CD14-positive monocyte (primary cell): Measurements from ENCODE around the gene NEDD4L. TPM values are rescaled to one million over a fixed set of nuclear protein-coding genes. Genes with fewer than 3 reads are reported as not detected.

Experiments
- DNase-seq, 3 donors: peaks; one replicate each; pipeline ENCODE4 v3.0.0-alpha.2; 2011 to 2022
- H2AFZ ChIP-seq: 2 replicates; pipeline ENCODE4 v1.6.0; 2012; ENCODE audit warnings: mild to moderate bottlenecking, low read depth, low read length, inconsistent platforms; ENCODE audit not compliant: insufficient read depth, poor library complexity, severe bottlenecking
- H3K27ac ChIP-seq, 2 donors: 1 replicate in 1 of 2; 2 replicates in 1 of 2; pipeline ENCODE4 v1.5.1; 2012 to 2013; ENCODE audit warnings: low read length in 2 of 2, control low read depth in 1 of 2, inconsistent platforms in 1 of 2, low read depth in 1 of 2, mild to moderate bottlenecking in 1 of 2
- H3K27me3 ChIP-seq, 2 donors: one replicate each; pipeline versions ENCODE4 v1.6.0 to v1.6.1; 2011 to 2013; ENCODE audit warnings: low read length in 2 of 2; ENCODE audit not compliant: control insufficient read depth in 2 of 2, insufficient read depth in 2 of 2
- H3K36me3 ChIP-seq, 2 donors: replicated peaks in 1 of 2; 1 replicate in 1 of 2; 2 replicates in 1 of 2; pipeline versions ENCODE4 v1.5.1 to v1.6.1; 2012 to 2013; ENCODE audit warnings: low read length in 2 of 2, control low read depth in 1 of 2, inconsistent platforms in 1 of 2, mild to moderate bottlenecking in 1 of 2; ENCODE audit not compliant: insufficient read depth in 2 of 2, control insufficient read depth in 1 of 2
- H3K4me1 ChIP-seq, 2 donors: 1 replicate in 1 of 2; 2 replicates in 1 of 2; pipeline versions ENCODE4 v1.5.1 to v1.6.1; 2012 to 2013; ENCODE audit warnings: low read length in 2 of 2, control low read depth in 1 of 2, inconsistent platforms in 1 of 2, mild to moderate bottlenecking in 1 of 2, moderate library complexity in 1 of 2; ENCODE audit not compliant: insufficient read depth in 2 of 2, control insufficient read depth in 1 of 2
- H3K4me2 ChIP-seq: replicated peaks from 2 replicates; pipeline ENCODE3; 2012; ENCODE audit warnings: low read length, moderate library complexity, mild to moderate bottlenecking; ENCODE audit not compliant: poor library complexity, severe bottlenecking; ENCODE audit errors: extremely low read depth
- H3K4me3 ChIP-seq, 3 experiments: fragments of 200-600 bp in 1 of 3; sonication (generic) in 1 of 3; replicated peaks in 1 of 3; 1 replicate in 2 of 3; 2 replicates in 1 of 3; pipeline ENCODE4 v1.5.1; 2011 to 2013; ENCODE audit warnings: low read length in 3 of 3, mild to moderate bottlenecking in 3 of 3, control low read depth in 2 of 3, low read depth in 2 of 3, inconsistent platforms in 1 of 3, moderate library complexity in 1 of 3
- H3K79me2 ChIP-seq: 2 replicates; pipeline ENCODE4 v1.6.0; 2012; ENCODE audit warnings: mild to moderate bottlenecking, control low read depth, inconsistent platforms, low read length, moderate library complexity; ENCODE audit not compliant: insufficient read depth
- H3K9ac ChIP-seq: 2 replicates; pipeline ENCODE4 v1.6.0; 2017; ENCODE audit warnings: low read length, mild to moderate bottlenecking; ENCODE audit not compliant: insufficient read depth, poor library complexity, severe bottlenecking
- H3K9me3 ChIP-seq, 2 donors: replicated peaks in 1 of 2; 1 replicate in 1 of 2; 2 replicates in 1 of 2; pipeline versions ENCODE4 v1.5.1 to v1.6.1; 2012 to 2013; ENCODE audit warnings: low read length in 2 of 2, control low read depth in 1 of 2; ENCODE audit not compliant: control insufficient read depth in 1 of 2, insufficient read depth in 1 of 2
- H4K20me1 ChIP-seq: 2 replicates; pipeline ENCODE4 v1.6.0; 2012; ENCODE audit warnings: mild to moderate bottlenecking, low read length, control low read depth, moderate library complexity; ENCODE audit not compliant: insufficient read depth
- H3K27ac Mint-ChIP-seq, 7 donors: one replicate each; pipeline ENCODE4 v1.8.0; 2020; ENCODE audit warnings: mild to moderate bottlenecking in 7 of 7, mixed read lengths in 7 of 7, moderate library complexity in 6 of 7, inconsistent platforms in 2 of 7
- H3K27me3 Mint-ChIP-seq, 3 donors: one replicate each; pipeline ENCODE4 v1.8.0; 2021 to 2022; ENCODE audit warnings: low read depth in 3 of 3, mild to moderate bottlenecking in 3 of 3, mixed read lengths in 3 of 3, moderate library complexity in 3 of 3, inconsistent platforms in 1 of 3
- H3K36me3 Mint-ChIP-seq, 2 donors: one replicate each; pipeline ENCODE4 v1.8.0; 2020; ENCODE audit warnings: mixed read lengths in 2 of 2, inconsistent platforms in 1 of 2, mild to moderate bottlenecking in 1 of 2
- H3K4me1 Mint-ChIP-seq: one replicate; pipeline ENCODE4 v1.8.0; 2020; ENCODE audit warnings: mild to moderate bottlenecking, mixed read lengths
- H3K4me3 Mint-ChIP-seq, 2 donors: one replicate each; pipeline ENCODE4 v1.8.0; 2020; ENCODE audit warnings: mild to moderate bottlenecking in 2 of 2, mixed read lengths in 2 of 2, moderate library complexity in 1 of 2
- H3K9me3 Mint-ChIP-seq, 7 donors: one replicate each; pipeline ENCODE4 v1.8.0; 2020 to 2022; ENCODE audit warnings: mixed read lengths in 7 of 7, mild to moderate bottlenecking in 6 of 7, moderate library complexity in 6 of 7, inconsistent platforms in 2 of 7
- WGBS: methylation state at CpG from one replicate; pipeline ENCODE4 v1.1.5; 2013; ENCODE audit warnings: missing lambda C conversion rate; ENCODE audit not compliant: insufficient coverage; 5-methylcytosine and 5-hydroxymethylcytosine counted together
- intact Hi-C, 2 donors: fragments of 100-400 bp; cut with micrococcal nuclease; formaldehyde crosslinking; loops; one replicate each; pipeline versions ENCODE4 v1.15.0 to v1.15.1; 2023
- polyA plus RNA-seq, 3 donors: library from polyadenylated mRNA; depleted of rRNA in 1 of 3; unstranded in 2 of 3; stranded (reverse) in 1 of 3; fragments of 300-500 nt in 2 of 3; fragments of >200 nt in 1 of 3; fragmentation: Illumina TruSeq in 2 of 3; gene quantifications; 1 replicate in 2 of 3; 2 replicates in 1 of 3; pipeline ENCODE4 v1.2.3, GENCODE V29; 2012 to 2021
- TF ChIP-seq, protein P1 (sequence below): fragments of 200-600 bp; IDR thresholded peaks from one replicate; pipeline ENCODE4 v1.8.0; 2022; ENCODE audit warnings: antibody characterized with exemption, mild to moderate bottlenecking

The NEDD4L gene
- polyA plus RNA-seq, 3 donors = 2.5 to 5.2 (median 4.5) TPM

DNA sequence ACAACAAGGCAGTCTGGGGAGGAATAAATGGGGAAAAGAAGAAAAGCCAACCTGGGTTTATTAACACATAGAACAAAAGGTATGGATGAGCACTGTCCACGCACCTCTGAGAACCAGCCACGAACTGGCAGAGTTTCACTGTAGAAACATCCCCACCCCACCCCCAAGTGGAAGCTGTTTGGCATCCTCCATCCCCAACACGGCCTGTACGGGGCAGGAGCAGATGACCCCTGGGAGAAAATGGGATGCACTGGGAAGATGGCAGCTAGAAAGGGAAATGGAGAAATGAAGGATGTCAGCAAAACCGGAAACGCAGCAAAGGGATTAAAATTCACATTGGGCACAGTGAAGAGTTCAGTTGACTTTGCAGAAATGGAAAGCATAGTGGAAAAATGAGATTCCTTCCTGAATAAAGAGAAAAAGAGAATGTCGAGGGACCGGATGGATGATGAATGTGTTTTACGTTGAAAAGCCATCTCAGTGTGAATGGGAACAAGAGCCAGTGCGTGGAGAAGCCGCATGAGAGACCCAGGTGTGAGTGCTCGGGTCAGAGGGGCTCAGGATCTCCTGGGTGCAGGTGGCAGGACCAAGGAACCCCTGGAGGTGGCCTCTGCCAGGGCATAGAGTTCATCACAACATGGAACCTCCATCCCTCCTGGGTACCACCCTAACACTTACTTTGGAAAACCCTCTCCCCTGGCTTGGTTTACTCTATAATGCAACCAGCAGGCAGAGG lies 337.8 kb downstream of the NEDD4L start:
- Mint-ChIP-seq H3K27me3 (no peaks in the 10 kb centered on the region), H3K4me1 (no peaks in the 10 kb centered on the region), H3K9me3 (no peaks in the 10 kb centered on the region), H3K4me3 (no peak overlapping the region), H3K27ac (no peak overlapping the region), H3K36me3 (no peaks in the 10 kb centered on the region)
- no peak for DNase-seq
- H3K4me2 ChIP-seq = no peak overlapping the region
- WGBS = 98% methylated on average over 8 of the region's 12 CpGs
- no peaks in the 10 kb centered on the region for H3K36me3 ChIP-seq
- intact Hi-C loops = no loop called here
- no peaks in the 10 kb centered on the region for H3K79me2 ChIP-seq
- H4K20me1 ChIP-seq = no peaks in the 10 kb centered on the region
- no peaks in the 10 kb centered on the region for H3K9me3 ChIP-seq
- H3K27me3 ChIP-seq = no peaks in the 10 kb centered on the region
- no peaks in the 10 kb centered on the region for H3K4me1 ChIP-seq
- TF ChIP-seq, protein P1, sequence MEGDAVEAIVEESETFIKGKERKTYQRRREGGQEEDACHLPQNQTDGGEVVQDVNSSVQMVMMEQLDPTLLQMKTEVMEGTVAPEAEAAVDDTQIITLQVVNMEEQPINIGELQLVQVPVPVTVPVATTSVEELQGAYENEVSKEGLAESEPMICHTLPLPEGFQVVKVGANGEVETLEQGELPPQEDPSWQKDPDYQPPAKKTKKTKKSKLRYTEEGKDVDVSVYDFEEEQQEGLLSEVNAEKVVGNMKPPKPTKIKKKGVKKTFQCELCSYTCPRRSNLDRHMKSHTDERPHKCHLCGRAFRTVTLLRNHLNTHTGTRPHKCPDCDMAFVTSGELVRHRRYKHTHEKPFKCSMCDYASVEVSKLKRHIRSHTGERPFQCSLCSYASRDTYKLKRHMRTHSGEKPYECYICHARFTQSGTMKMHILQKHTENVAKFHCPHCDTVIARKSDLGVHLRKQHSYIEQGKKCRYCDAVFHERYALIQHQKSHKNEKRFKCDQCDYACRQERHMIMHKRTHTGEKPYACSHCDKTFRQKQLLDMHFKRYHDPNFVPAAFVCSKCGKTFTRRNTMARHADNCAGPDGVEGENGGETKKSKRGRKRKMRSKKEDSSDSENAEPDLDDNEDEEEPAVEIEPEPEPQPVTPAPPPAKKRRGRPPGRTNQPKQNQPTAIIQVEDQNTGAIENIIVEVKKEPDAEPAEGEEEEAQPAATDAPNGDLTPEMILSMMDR = no peak
- no peak overlapping the region for H2AFZ ChIP-seq
- no peak overlapping the region for H3K27ac ChIP-seq
- H3K9ac ChIP-seq = no peak overlapping the region
- H3K4me3 ChIP-seq = no peak overlapping the region

DNA sequence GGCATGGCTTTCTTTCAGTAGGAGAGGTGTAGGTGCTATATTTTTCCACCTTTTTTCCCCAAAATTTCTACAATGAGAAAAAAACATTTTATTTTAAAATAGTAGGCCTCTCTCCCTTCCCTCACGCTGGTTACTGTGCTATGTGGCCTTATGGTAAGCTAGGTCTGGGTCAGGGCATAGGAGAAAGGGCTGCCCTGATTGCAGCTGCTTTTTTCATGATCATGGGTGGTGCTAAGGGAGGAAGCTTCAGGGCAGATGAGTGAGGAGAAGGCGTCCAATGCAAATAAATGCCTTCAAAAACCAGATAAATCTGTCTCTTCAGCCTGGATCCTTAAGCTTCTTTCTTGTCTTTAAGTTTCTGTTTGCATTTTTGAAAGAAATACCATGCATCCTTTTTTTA lies 338.4 kb downstream of the NEDD4L start:
- Histone ChIP-seq H3K27ac (no peak overlapping the region), H3K27me3 (no peaks in the 10 kb centered on the region), H4K20me1 (no peaks in the 10 kb centered on the region), H3K79me2 (no peaks in the 10 kb centered on the region), H3K4me2 (no peak overlapping the region), H3K9ac (no peak overlapping the region), H3K9me3 (no peaks in the 10 kb centered on the region), H3K4me1 (no peaks in the 10 kb centered on the region), H2AFZ (no peak overlapping the region), H3K36me3 (no peaks in the 10 kb centered on the region), H3K4me3 (no peak overlapping the region)
- Mint-ChIP-seq H3K4me3 (no peak overlapping the region), H3K27ac (no peak overlapping the region), H3K9me3 (no peaks in the 10 kb centered on the region), H3K36me3 (no peaks in the 10 kb centered on the region), H3K27me3 (no peaks in the 10 kb centered on the region), H3K4me1 (no peaks in the 10 kb centered on the region)
- TF ChIP-seq, protein P1 = no peak
- no peak for DNase-seq
- no CpG with 5 or more reads among the region's 2 CpGs for whole genome bisulfite sequencing
- intact Hi-C loops = no loop called here
